Measurements from ENCODE around the gene KCNK15. TPM values are rescaled to one million over a fixed set of nuclear protein-coding genes. Genes with fewer than 3 reads are reported as not detected.

Gene KCNK15
- total RNA-seq, 4 donors from 2014 or later, result 0.26 to 4.4 (median 2.0) TPM

DNA sequence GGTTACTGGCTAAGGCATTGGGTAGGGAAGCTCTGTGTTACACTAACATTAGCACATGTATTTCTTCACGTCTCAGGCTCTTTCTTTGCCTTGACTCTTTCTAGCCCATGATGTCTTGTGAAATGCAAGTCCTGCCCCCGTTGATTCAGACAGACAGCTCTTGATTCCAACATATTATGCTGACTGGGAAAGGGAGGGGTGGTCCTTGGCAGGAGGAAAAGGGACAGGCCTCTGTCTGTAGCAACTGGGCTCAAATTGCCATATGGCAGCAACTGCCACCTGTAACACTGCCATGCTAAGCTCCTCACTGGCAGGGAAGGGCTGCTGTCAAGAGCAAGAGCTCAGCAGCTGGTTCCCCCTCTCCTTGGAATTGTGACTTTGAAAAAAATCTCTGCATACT, 5.7 kb upstream of the KCNK15 start:
- Histone ChIP-seq H3K36me3 (no peaks in the 10 kb centered on the region), H3K4me3 (no peak overlapping the region), H3K4me1 (no peaks in the 10 kb centered on the region), H3K27me3 (no peaks in the 10 kb centered on the region), H3K9me3 (no peaks in the 10 kb centered on the region), H3K27ac (no peak overlapping the region)
- DNase-seq, result no peak
- intact Hi-C loops (cut with DNase I; ENCODE audit: low total_unique reads), result loop anchor here (10.0 kb wide), 1 partner anchor 125 kb away; no protein-coding TSS in a partner anchor
- no peak for TF ChIP-seq CTCF (IDR thresholded peaks at IDR 0.05)
- no peak for TF ChIP-seq POLR2A (IDR thresholded peaks at IDR 0.05)

GRCh38 chr20:44742304-44743079, 3.2 kb upstream of the KCNK15 start:
- H3K27me3 ChIP-seq, result no peaks in the 10 kb centered on the region
- no peak overlapping the region for H3K4me3 ChIP-seq
- no peak for TF ChIP-seq CTCF (IDR thresholded peaks at IDR 0.05)
- no peak for TF ChIP-seq POLR2A (IDR thresholded peaks at IDR 0.05)
- no peaks in the 10 kb centered on the region for H3K36me3 ChIP-seq
- H3K27ac ChIP-seq, result no peak overlapping the region
- H3K4me1 ChIP-seq, result no peaks in the 10 kb centered on the region
- no peaks in the 10 kb centered on the region for H3K9me3 ChIP-seq
- intact Hi-C loops (cut with DNase I; ENCODE audit: low total_unique reads), result loop anchor here (10.0 kb wide), 1 partner anchor 122 kb away; no protein-coding TSS in a partner anchor
- no peak for DNase-seq

DNA sequence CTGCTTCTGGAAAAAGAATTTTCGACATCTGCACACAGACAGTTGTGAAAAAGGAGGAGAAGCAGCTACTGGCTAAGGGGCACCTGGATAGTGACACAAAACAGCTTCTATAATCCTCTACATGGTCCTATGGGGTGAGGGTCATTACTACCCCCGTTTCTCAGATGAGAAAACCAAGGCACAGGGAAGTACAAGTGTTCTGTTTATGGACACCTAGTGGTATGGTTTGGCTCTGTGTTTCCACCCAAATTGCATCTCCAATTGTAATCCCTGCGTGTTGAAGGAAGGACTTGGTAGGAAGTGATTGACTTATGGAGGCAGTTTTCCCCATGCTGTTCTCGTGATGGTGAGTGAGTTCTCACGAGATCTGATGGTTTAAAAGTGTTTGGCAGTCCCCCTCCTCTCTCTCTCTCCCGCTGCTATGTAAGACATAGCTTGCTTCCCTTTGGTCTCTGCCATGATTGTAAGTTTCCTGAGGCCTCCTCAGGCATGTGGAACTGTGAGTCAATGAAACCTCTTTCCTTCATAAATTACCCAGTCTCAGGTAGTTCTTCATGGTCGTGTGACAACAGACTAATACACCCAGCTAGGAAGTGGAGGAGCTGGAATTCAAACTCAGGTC, 2.5 kb upstream of the KCNK15 start:
- intact Hi-C loops (cut with DNase I; ENCODE audit: low total_unique reads), result loop anchor here (10.0 kb wide), 1 partner anchor 122 kb away; no protein-coding TSS in a partner anchor
- DNase-seq, result no peak
- H3K27me3 ChIP-seq, result no peaks in the 10 kb centered on the region
- H3K27ac ChIP-seq, result no peak overlapping the region
- no peaks in the 10 kb centered on the region for H3K9me3 ChIP-seq
- H3K36me3 ChIP-seq, result no peaks in the 10 kb centered on the region
- TF ChIP-seq POLR2A (IDR thresholded peaks at IDR 0.05) (no peak), CTCF (IDR thresholded peaks at IDR 0.05) (no peak)
- H3K4me1 ChIP-seq, result no peaks in the 10 kb centered on the region
- H3K4me3 ChIP-seq, result no peak overlapping the region

- Histone ChIP-seq H3K27me3 (no peaks in the 10 kb centered on the region), H3K36me3 (no peaks in the 10 kb centered on the region), H3K9me3 (no peaks in the 10 kb centered on the region), H3K4me3 (no peak overlapping the region), H3K27ac (no peak overlapping the region), H3K4me1 (no peaks in the 10 kb centered on the region)
- no peak for DNase-seq
- intact Hi-C loops (cut with DNase I; ENCODE audit: low total_unique reads), result loop anchor here (10.0 kb wide), 1 partner anchor 121 kb away; no protein-coding TSS in a partner anchor
- TF ChIP-seq CTCF (IDR thresholded peaks at IDR 0.05) (no peak), POLR2A (IDR thresholded peaks at IDR 0.05) (no peak)
Measured at GRCh38 chr20:44743916-44744655, 1.6 kb upstream of the KCNK15 start.
